H1 (cell line): Measurements from ENCODE around the gene PRXL2A. TPM values are rescaled to one million over a fixed set of nuclear protein-coding genes. Genes with fewer than 3 reads are reported as not detected.

Source experiments
- CTCF ChIA-PET: fragments of 300-600 bp; sonication (Branson Sonifier 250); formaldehyde crosslinking; loops from one replicate; lab custom pipeline; 2021; ENCODE audit not compliant: partially characterized antibody; lab: Charles Lee
- POLR2A ChIA-PET: fragments of 300-600 bp; sonication (Branson Sonifier 250); formaldehyde crosslinking; loops from one replicate; lab custom pipeline; 2021; ENCODE audit warnings: inconsistent platforms; ENCODE audit not compliant: partially characterized antibody; lab: Charles Lee
- DNase-seq, 2 experiments: peaks; one replicate each; pipeline versions ENCODE4 v3.0.0 to v3.0.0-alpha.2; 2010 to 2022; ENCODE audit warnings: low spot score in 2 of 2, low read depth in 1 of 2, mixed read lengths in 1 of 2
- FAIRE-seq: peaks from 2 replicates; lab custom pipeline; 2011; peaks lifted over from hg19 to GRCh38; lab: Jason Lieb, UNC
- H2AFZ ChIP-seq: 2 replicates; pipeline ENCODE4 v1.8.1; 2012; ENCODE audit warnings: low read length, inconsistent platforms
- H2AK5ac ChIP-seq: 2 replicates; pipeline ENCODE4 v1.6.1; 2013; ENCODE audit warnings: low read depth, low read length
- H2BK120ac ChIP-seq: replicated peaks from 2 replicates; pipeline ENCODE3; 2013; ENCODE audit warnings: low read depth, low read length, inconsistent platforms
- H2BK12ac ChIP-seq: 2 replicates; pipeline ENCODE4 v1.6.1; 2013; ENCODE audit warnings: low read depth, low read length
- H2BK15ac ChIP-seq: 2 replicates; pipeline ENCODE4 v1.6.1; 2013; ENCODE audit warnings: low read length
- H2BK20ac ChIP-seq: 2 replicates; pipeline ENCODE4 v1.6.1; 2013; ENCODE audit warnings: low read length
- H2BK5ac ChIP-seq: 2 replicates; pipeline ENCODE4 v1.6.1; 2013; ENCODE audit warnings: low read depth, low read length
- H3K14ac ChIP-seq: 2 replicates; pipeline ENCODE4 v1.6.1; 2013; ENCODE audit warnings: inconsistent platforms; ENCODE audit not compliant: insufficient read length
- H3K18ac ChIP-seq: 2 replicates; pipeline ENCODE4 v1.6.1; 2013; ENCODE audit warnings: low read length; ENCODE audit errors: extremely low read depth
- H3K23ac ChIP-seq: 2 replicates; pipeline ENCODE4 v1.6.1; 2013; ENCODE audit warnings: inconsistent platforms; ENCODE audit not compliant: insufficient read length
- H3K23me2 ChIP-seq: 2 replicates; pipeline ENCODE4 v1.6.1; 2013; ENCODE audit warnings: low read depth, low read length
- H3K27ac ChIP-seq: 2 replicates; pipeline ENCODE4 v1.6.1; 2011; ENCODE audit warnings: low read depth, low read length, inconsistent platforms
- H3K27me3 ChIP-seq, 4 experiments: replicated peaks in 1 of 4; 1 replicate in 1 of 4; 2 replicates in 3 of 4; pipeline versions ENCODE4 v1.6.1 to v1.8.1; 2011 to 2013; ENCODE audit warnings: low read length in 3 of 4, mild to moderate bottlenecking in 3 of 4, inconsistent platforms in 2 of 4, mixed read lengths in 2 of 4, moderate library complexity in 1 of 4; ENCODE audit not compliant: control insufficient read depth in 3 of 4, insufficient read depth in 3 of 4; ENCODE audit errors: extremely low read depth in 1 of 4
- H3K36me3 ChIP-seq, 4 experiments: 2 replicates each; pipeline versions ENCODE4 v1.6.1 to v1.8.1; 2011 to 2013; ENCODE audit warnings: mild to moderate bottlenecking in 4 of 4, low read length in 3 of 4, moderate library complexity in 2 of 4, control low read depth in 1 of 4, inconsistent platforms in 1 of 4; ENCODE audit not compliant: insufficient read depth in 4 of 4, control insufficient read depth in 2 of 4
- H3K4ac ChIP-seq: replicated peaks from 2 replicates; pipeline ENCODE3; 2013; ENCODE audit warnings: low read length, low read depth, mixed read lengths, inconsistent platforms; ENCODE audit not compliant: insufficient read length
- H3K4me1 ChIP-seq, 4 experiments: replicated peaks in 1 of 4; 1 replicate in 1 of 4; 2 replicates in 3 of 4; pipeline versions ENCODE4 v1.6.1 to v1.8.1; 2011 to 2013; ENCODE audit warnings: low read length in 3 of 4, inconsistent platforms in 2 of 4, mixed read lengths in 1 of 4; ENCODE audit not compliant: insufficient read depth in 4 of 4, control insufficient read depth in 3 of 4
- H3K4me2 ChIP-seq, 2 experiments: 2 replicates each; pipeline versions ENCODE4 v1.6.1 to v1.8.1; 2011 to 2013; ENCODE audit warnings: low read depth in 2 of 2, low read length in 2 of 2, control low read depth in 1 of 2, inconsistent platforms in 1 of 2, mild to moderate bottlenecking in 1 of 2; ENCODE audit not compliant: insufficient read depth in 1 of 2
- H3K4me3 ChIP-seq, 4 experiments: fragments of 200-600, 300-600 bp in 1 of 4; sonication (generic), shearing (Covaris generic), sonication (Bioruptor Twin) in 1 of 4; 2 replicates each; pipeline versions ENCODE4 v1.5.1 to v1.8.1; 2011 to 2016; ENCODE audit warnings: low read length in 4 of 4, low read depth in 3 of 4, control low read depth in 2 of 4, inconsistent platforms in 2 of 4, mild to moderate bottlenecking in 2 of 4, mixed read lengths in 1 of 4, moderate library complexity in 1 of 4; ENCODE audit not compliant: insufficient read depth in 2 of 4; ENCODE audit errors: extremely low read depth in 1 of 4
- H3K56ac ChIP-seq: replicated peaks from 2 replicates; pipeline ENCODE3; 2013; ENCODE audit warnings: low read depth, mild to moderate bottlenecking, mixed read lengths, low read length, inconsistent platforms; ENCODE audit not compliant: insufficient read length
- H3K79me1 ChIP-seq: 2 replicates; pipeline ENCODE4 v1.6.1; 2013; ENCODE audit warnings: low read depth, low read length, control low read depth
- H3K79me2 ChIP-seq, 2 experiments: 2 replicates each; pipeline versions ENCODE4 v1.6.1 to v1.8.1; 2012 to 2013; ENCODE audit warnings: low read length in 2 of 2, mild to moderate bottlenecking in 2 of 2, inconsistent platforms in 1 of 2; ENCODE audit not compliant: insufficient read depth in 2 of 2, control insufficient read depth in 1 of 2
- H3K9ac ChIP-seq, 4 experiments: replicated peaks in 1 of 4; 1 replicate in 1 of 4; 2 replicates in 3 of 4; pipeline versions ENCODE4 v1.6.1 to v1.8.1; 2011 to 2013; ENCODE audit warnings: low read depth in 3 of 4, low read length in 3 of 4, control low read depth in 2 of 4, mild to moderate bottlenecking in 2 of 4, moderate library complexity in 2 of 4, inconsistent platforms in 1 of 4; ENCODE audit errors: extremely low read depth in 1 of 4
- H3K9me3 ChIP-seq, 2 experiments: 2 replicates each; pipeline versions ENCODE4 v1.6.1 to v1.8.1; 2012 to 2013; ENCODE audit warnings: mild to moderate bottlenecking in 2 of 2, moderate library complexity in 2 of 2, control low read depth in 1 of 2, inconsistent platforms in 1 of 2, low read depth in 1 of 2, low read length in 1 of 2, mixed read lengths in 1 of 2; ENCODE audit not compliant: insufficient read depth in 2 of 2
- H4K20me1 ChIP-seq, 2 experiments: replicated peaks in 1 of 2; 2 replicates each; pipeline versions ENCODE3 to v1.8.1; 2011 to 2013; ENCODE audit warnings: inconsistent platforms in 2 of 2, low read length in 2 of 2, mild to moderate bottlenecking in 1 of 2; ENCODE audit not compliant: insufficient read depth in 2 of 2, control insufficient read depth in 1 of 2
- H4K5ac ChIP-seq: 2 replicates; pipeline ENCODE4 v1.6.1; 2013; ENCODE audit warnings: low read length, low read depth, mixed read lengths, inconsistent platforms; ENCODE audit not compliant: insufficient read length
- H4K8ac ChIP-seq: 2 replicates; pipeline ENCODE4 v1.8.0; 2013; ENCODE audit warnings: mild to moderate bottlenecking, moderate library complexity, low read length, inconsistent platforms; ENCODE audit not compliant: insufficient read depth; ENCODE audit errors: extremely low read depth
- H4K91ac ChIP-seq: replicated peaks from 2 replicates; pipeline ENCODE3; 2013; ENCODE audit warnings: low read length, mixed read lengths, inconsistent platforms; ENCODE audit not compliant: insufficient read length
- CEBPB ChIP-seq: IDR thresholded peaks from 2 replicates; pipeline ENCODE4 v1.6.1; 2012; ENCODE audit warnings: low read depth, low read length
- HDAC2 ChIP-seq, 2 experiments: fragments of 300-600 bp in 1 of 2; sonication (generic) in 1 of 2; IDR thresholded peaks; 2 replicates each; pipeline ENCODE4 v1.6.1; 2011 to 2012; ENCODE audit warnings: low read depth in 2 of 2, low read length in 2 of 2, mild to moderate bottlenecking in 2 of 2, moderate library complexity in 2 of 2, borderline replicate concordance in 1 of 2, inconsistent platforms in 1 of 2
- KDM4A ChIP-seq: IDR thresholded peaks from one replicate; pipeline ENCODE4 v1.7.1; 2012; ENCODE audit warnings: low read depth, mild to moderate bottlenecking, moderate library complexity, low read length, inconsistent platforms; ENCODE audit not compliant: severe bottlenecking
- POLR2A ChIP-seq, 2 experiments: IDR thresholded peaks; 1 replicate in 1 of 2; 2 replicates in 1 of 2; pipeline ENCODE4 v1.6.1; 2011; ENCODE audit warnings: low read depth in 2 of 2, low read length in 2 of 2, mild to moderate bottlenecking in 2 of 2; ENCODE audit errors: control extremely low read depth in 1 of 2
- POU5F1 ChIP-seq: IDR thresholded peaks from 2 replicates; pipeline ENCODE4 v1.6.1; 2011; ENCODE audit warnings: low read depth, mild to moderate bottlenecking, low read length, moderate library complexity
- SIX5 ChIP-seq: IDR thresholded peaks from 2 replicates; pipeline ENCODE4 v1.6.1; 2011; ENCODE audit warnings: mild to moderate bottlenecking, low read depth, low read length
- SUZ12 ChIP-seq: fragments of 200-600 bp; sonication (generic); IDR thresholded peaks from 2 replicates; pipeline ENCODE4 v1.6.1; 2012; ENCODE audit warnings: mild to moderate bottlenecking, inconsistent platforms, low read length, moderate library complexity, mixed read lengths
- WGBS, 2 experiments: shearing (Covaris generic) in 1 of 2; methylation state at CpG; one replicate each; pipeline versions ENCODE4 v1.1.6 to v1.1.7; 2013 to 2015; ENCODE audit warnings: low lambda C conversion rate in 2 of 2, mixed read lengths in 2 of 2, inconsistent platforms in 1 of 2, low coverage in 1 of 2, missing lambda C conversion rate in 1 of 2; ENCODE audit not compliant: insufficient replicate concordance in 2 of 2, insufficient coverage in 1 of 2, insufficient read length in 1 of 2; ENCODE audit errors: extremely low coverage in 1 of 2, missing lambda C conversion rate in 1 of 2; 5-methylcytosine and 5-hydroxymethylcytosine counted together
- polyA plus RNA-seq, 7 experiments: library from polyadenylated mRNA; depleted of rRNA in 3 of 7; stranded (reverse) in 5 of 7; unstranded in 2 of 7; fragments of >200 nt in 5 of 7; fragments of 200-250 nt in 2 of 7; gene quantifications; 1 replicate in 5 of 7; 2 replicates in 1 of 7; 4 replicates in 1 of 7; pipeline versions ENCODE4 v1.2.1 to v1.2.3, GENCODE V29; 2011 to 2013; ENCODE audit warnings: missing spikeins in 2 of 7, mixed read lengths in 2 of 7
- total RNA-seq: library from RNA; stranded (reverse); fragmentation: NEBNext Ultra II Directional; extraction: Animal tissue kit (Norgen Biotek cat#: 25700); gene quantifications from 2 replicates; pipeline ENCODE4 v1.2.1, GENCODE V29; 2021

Gene PRXL2A
- total and polyA plus RNA-seq, 2 of the 8 experiments (the other 6 are each of a cell fraction or from before 2014, with no cell fraction given), result 13.4 to 58.3 TPM

DNA sequence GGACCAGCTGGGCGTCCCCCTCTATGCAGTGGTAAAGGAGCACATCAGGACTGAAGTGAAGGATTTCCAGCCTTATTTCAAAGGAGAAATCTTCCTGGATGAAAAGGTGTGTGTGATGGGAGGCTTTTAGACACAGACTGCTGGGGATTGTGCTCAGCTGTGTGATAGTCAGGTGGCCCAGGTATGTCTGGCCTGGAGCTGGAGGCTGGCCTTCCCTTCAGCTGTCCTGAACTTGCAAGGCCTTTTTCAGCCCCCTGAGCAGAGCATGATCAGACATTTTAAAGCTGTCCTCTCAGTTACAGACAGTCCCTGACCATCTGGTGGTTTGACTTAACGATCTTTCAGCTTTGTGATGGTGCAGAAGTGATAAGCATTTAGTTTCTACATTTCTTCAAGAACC is 17.6 kb downstream of the PRXL2A start:
- Histone ChIP-seq H3K27me3 (no peaks in the 10 kb centered on the region), H3K23ac (no peak overlapping the region), H3K23me2 (no peaks in the 10 kb centered on the region), H2AFZ (no peak overlapping the region), H3K4me3 (no peak overlapping the region), H2AK5ac (no peak overlapping the region), H2BK12ac (no peak overlapping the region), H2BK15ac (no peak overlapping the region), H3K56ac (no peak overlapping the region), H3K9me3 (no peaks in the 10 kb centered on the region), H3K4me2 (no peak overlapping the region), H3K79me2 (no peaks in the 10 kb centered on the region), H3K18ac (no peak overlapping the region), H3K27ac (no peak overlapping the region), H3K36me3 (peaks cover 7 to 37% (median 17%) of the 10 kb centered on the region in 4 experiments; a peak in 7 of 8 replicates), H4K20me1 (peaks cover 2 to 14% of the 10 kb centered on the region in 2 experiments), H3K4me1 (no peaks in the 10 kb centered on the region), H4K5ac (no peak overlapping the region), H2BK120ac (no peak overlapping the region), H4K91ac (no peak overlapping the region), H4K8ac (no peak overlapping the region), H2BK20ac (no peak overlapping the region), H2BK5ac (no peak overlapping the region), H3K79me1 (no peaks in the 10 kb centered on the region), H3K14ac (no peak overlapping the region), H3K9ac (no peak overlapping the region), H3K4ac (no peak overlapping the region)
- FAIRE-seq (no peak), DNase-seq (no peak)
- CTCF ChIA-PET, result interaction anchor here (1.1 to 2.4 kb wide), 6 partner anchors 8 to 85 kb away, joined by 3 to 14 read pairs (median 4); no protein-coding TSS in a partner anchor
- POLR2A ChIA-PET, result no interaction called here
- no peak for TF ChIP-seq HDAC2 (IDR thresholded peaks at IDR 0.05; ENCODE audit: borderline replicate concordance in 1 of 2, low read depth in 2 of 2, low read length in 2 of 2)
- TF ChIP-seq CEBPB, result no peak
- no peak for TF ChIP-seq KDM4A
- TF ChIP-seq SIX5, result no peak
- no peak for TF ChIP-seq SUZ12
- TF ChIP-seq POU5F1, result no peak
- TF ChIP-seq POLR2A (IDR thresholded peaks at IDR 0.05; ENCODE audit: control extremely low read depth in 1 of 2, low read depth in 2 of 2, low read length in 2 of 2), result no peak
- WGBS, 2 experiments, result 89% methylated on average over 2 of the region's 2 CpGs; no CpG with 5 or more reads in 1 of the 2 experiments
